ENCODE data around the gene USP32. TPM values are rescaled to one million over a fixed set of nuclear protein-coding genes. Genes with fewer than 3 reads are reported as not detected.

USP32 gene
- total RNA-seq, 3 donors from 2014 or later (not counting 1 experiment from before 2014, with no cell fraction given) = 41.3 to 68.5 (median 41.7) TPM

DNA sequence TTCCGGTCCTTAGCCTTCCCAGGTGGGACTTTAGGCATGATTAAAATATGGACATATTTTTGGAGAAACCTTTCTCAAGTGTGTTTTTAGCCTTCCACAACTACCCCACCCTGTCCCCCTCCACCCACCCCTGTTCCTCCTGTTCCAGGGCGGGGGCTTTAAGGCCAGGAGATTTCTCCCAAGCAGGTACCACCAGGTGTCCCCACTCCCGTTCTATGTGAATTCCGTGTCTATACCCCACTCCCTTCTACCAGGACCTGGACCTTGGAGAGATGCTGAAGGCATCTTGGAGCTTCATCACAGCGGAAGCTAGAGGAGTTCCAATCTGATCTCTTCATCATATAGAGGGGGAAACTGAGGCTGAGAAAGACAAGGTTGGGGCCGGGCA is 232.5 kb downstream of the USP32 start:
- intact Hi-C loops (cut with micrococcal nuclease) = no loop called here
- Histone ChIP-seq H3K9me3 (ENCODE audit: control insufficient read depth, insufficient read depth, low read length) (no peaks in the 10 kb centered on the region), H3K4me1 (ENCODE audit: control insufficient read depth, insufficient read depth, low read length) (no peaks in the 10 kb centered on the region), H3K36me3 (ENCODE audit: control insufficient read depth, insufficient read depth, low read length) (no peaks in the 10 kb centered on the region), H3K27me3 (ENCODE audit: control insufficient read depth, insufficient read depth, low read length) (no peaks in the 10 kb centered on the region), H3K27ac (ENCODE audit: low read length) (no peak overlapping the region), H3K4me3 (ENCODE audit: low read length) (no peak overlapping the region)
- Mint-ChIP-seq H3K27me3 (ENCODE audit: low read depth in 2 of 2) (peaks cover 7 to 23% of the 10 kb centered on the region in 2 donors), H3K36me3 (no peaks in the 10 kb centered on the region), H3K4me1 (no peaks in the 10 kb centered on the region), H3K27ac (no peak overlapping the region), H3K4me3 (no peak overlapping the region), H3K9me3 (no peaks in the 10 kb centered on the region)
- 94% methylated on average over 5 of the region's 6 CpGs for WGBS (ENCODE audit: insufficient coverage)
- ATAC-seq = no peak
- DNase-seq = no peak
- TF ChIP-seq, protein P1, sequence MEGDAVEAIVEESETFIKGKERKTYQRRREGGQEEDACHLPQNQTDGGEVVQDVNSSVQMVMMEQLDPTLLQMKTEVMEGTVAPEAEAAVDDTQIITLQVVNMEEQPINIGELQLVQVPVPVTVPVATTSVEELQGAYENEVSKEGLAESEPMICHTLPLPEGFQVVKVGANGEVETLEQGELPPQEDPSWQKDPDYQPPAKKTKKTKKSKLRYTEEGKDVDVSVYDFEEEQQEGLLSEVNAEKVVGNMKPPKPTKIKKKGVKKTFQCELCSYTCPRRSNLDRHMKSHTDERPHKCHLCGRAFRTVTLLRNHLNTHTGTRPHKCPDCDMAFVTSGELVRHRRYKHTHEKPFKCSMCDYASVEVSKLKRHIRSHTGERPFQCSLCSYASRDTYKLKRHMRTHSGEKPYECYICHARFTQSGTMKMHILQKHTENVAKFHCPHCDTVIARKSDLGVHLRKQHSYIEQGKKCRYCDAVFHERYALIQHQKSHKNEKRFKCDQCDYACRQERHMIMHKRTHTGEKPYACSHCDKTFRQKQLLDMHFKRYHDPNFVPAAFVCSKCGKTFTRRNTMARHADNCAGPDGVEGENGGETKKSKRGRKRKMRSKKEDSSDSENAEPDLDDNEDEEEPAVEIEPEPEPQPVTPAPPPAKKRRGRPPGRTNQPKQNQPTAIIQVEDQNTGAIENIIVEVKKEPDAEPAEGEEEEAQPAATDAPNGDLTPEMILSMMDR (IDR thresholded peaks at IDR 0.05) = no peak

DNA sequence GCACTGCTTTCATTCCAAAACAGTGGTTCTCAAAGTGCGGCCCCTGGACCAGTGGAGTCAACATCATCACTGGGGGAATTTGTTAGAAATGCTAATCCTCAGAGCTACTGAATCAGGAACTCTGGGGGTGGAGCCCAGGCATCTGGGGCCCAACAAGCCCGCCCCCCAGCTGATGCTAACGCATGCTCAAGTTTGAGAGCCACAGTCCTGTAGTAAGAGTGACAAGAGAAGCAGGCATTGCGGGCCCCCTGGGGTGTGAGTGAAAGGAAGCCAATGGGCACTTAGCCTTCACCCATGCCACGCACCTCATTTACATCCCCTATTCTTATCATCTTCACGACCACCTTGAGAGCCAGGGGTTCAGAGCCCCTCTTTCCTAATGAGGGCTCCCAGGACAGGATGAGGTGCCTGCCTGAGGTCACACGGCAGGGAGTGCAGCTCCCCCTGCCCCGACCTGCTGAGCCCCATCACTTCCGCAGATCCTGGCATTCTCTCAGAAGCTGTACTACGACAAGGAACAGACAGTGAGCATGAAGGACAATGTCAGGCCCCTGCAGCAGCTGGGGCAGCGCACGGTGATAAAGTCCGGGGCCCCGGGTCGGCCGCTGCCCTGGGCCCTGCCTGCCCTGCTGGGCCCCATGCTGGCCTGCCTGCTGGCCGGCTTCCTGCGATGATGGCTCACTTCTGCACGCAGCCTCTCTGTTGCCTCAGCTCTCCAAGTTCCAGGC is 233.0 kb downstream of the USP32 start:
- Mint-ChIP-seq H3K36me3 (no peaks in the 10 kb centered on the region), H3K27me3 (ENCODE audit: low read depth in 2 of 2) (peaks cover 7 to 19% of the 10 kb centered on the region in 2 donors), H3K4me1 (no peaks in the 10 kb centered on the region), H3K4me3 (no peak overlapping the region), H3K27ac (no peak overlapping the region), H3K9me3 (no peaks in the 10 kb centered on the region)
- intact Hi-C loops (cut with micrococcal nuclease) = no loop called here
- no peaks in the 10 kb centered on the region for H3K36me3 ChIP-seq (ENCODE audit: control insufficient read depth, insufficient read depth, low read length)
- ATAC-seq = no peak
- H3K27me3 ChIP-seq (ENCODE audit: control insufficient read depth, insufficient read depth, low read length) = no peaks in the 10 kb centered on the region
- no peak overlapping the region for H3K4me3 ChIP-seq (ENCODE audit: low read length)
- WGBS (ENCODE audit: insufficient coverage) = 85% methylated on average over 19 of the region's 19 CpGs
- no peak for DNase-seq
- H3K27ac ChIP-seq (ENCODE audit: low read length) = no peak overlapping the region
- H3K9me3 ChIP-seq (ENCODE audit: control insufficient read depth, insufficient read depth, low read length) = no peaks in the 10 kb centered on the region
- TF ChIP-seq, protein P1 (IDR thresholded peaks at IDR 0.05) = no peak
- no peaks in the 10 kb centered on the region for H3K4me1 ChIP-seq (ENCODE audit: control insufficient read depth, insufficient read depth, low read length)

DNA sequence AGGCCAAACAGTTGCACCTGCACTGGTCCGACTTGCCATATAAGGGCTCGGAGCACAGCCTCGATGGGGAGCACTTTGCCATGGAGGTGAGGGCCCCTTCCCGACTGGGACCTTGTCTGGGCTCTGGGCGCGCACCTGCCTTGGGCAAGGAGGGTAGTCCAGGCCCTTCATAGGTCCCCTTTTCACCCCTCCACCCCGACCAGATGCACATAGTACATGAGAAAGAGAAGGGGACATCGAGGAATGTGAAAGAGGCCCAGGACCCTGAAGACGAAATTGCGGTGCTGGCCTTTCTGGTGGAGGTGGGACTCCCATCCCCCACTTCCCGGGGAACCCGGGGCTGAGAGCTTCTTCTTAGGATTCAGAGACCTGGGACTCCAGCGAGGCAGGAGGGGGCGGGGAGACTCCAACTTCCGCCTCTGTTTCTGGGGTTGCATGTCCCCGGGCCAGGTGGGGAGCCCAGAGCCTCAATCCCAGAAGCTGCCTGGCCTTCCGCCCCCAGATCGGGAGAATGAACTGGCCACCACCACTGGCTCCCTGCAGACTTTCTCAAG is 234.4 kb downstream of the USP32 start:
- TF ChIP-seq, protein P1 (IDR thresholded peaks at IDR 0.05) = no peak
- Mint-ChIP-seq H3K27ac (no peak overlapping the region), H3K36me3 (no peaks in the 10 kb centered on the region), H3K27me3 (ENCODE audit: low read depth in 2 of 2) (peaks cover 10 to 26% of the 10 kb centered on the region in 2 donors), H3K4me1 (no peaks in the 10 kb centered on the region), H3K4me3 (no peak overlapping the region), H3K9me3 (no peaks in the 10 kb centered on the region)
- WGBS (ENCODE audit: insufficient coverage) = 88% methylated on average over 18 of the region's 18 CpGs
- no peaks in the 10 kb centered on the region for H3K36me3 ChIP-seq (ENCODE audit: control insufficient read depth, insufficient read depth, low read length)
- no peak for ATAC-seq
- no peak overlapping the region for H3K4me3 ChIP-seq (ENCODE audit: low read length)
- H3K9me3 ChIP-seq (ENCODE audit: control insufficient read depth, insufficient read depth, low read length) = no peaks in the 10 kb centered on the region
- H3K27ac ChIP-seq (ENCODE audit: low read length) = no peak overlapping the region
- intact Hi-C loops (cut with micrococcal nuclease) = no loop called here
- no peaks in the 10 kb centered on the region for H3K27me3 ChIP-seq (ENCODE audit: control insufficient read depth, insufficient read depth, low read length)
- no peak for DNase-seq
- no peaks in the 10 kb centered on the region for H3K4me1 ChIP-seq (ENCODE audit: control insufficient read depth, insufficient read depth, low read length)
